ENCODE measurements around the gene ZNF512. TPM values are rescaled to one million over a fixed set of nuclear protein-coding genes. Genes with fewer than 3 reads are reported as not detected.
"Not testable (repeated sequence)": the region's sequence is repeated elsewhere in the genome, so short reads cannot be mapped to it uniquely, and the experiment has no call there.

ZNF512 gene
- total RNA-seq, 1 experiment from 2014 or later: 28.6 TPM

GRCh38 chr2:27591745-27592144, 8.9 kb downstream of the ZNF512 start:
- CTCF ChIA-PET: no interaction called here
- Mint-ChIP-seq H3K9me3 (ENCODE audit: low read depth, unreplicated experiment) (no peaks in the 10 kb centered on the region), H3K4me3 (ENCODE audit: low read depth, unreplicated experiment) (no peak overlapping the region), H3K4me1 (ENCODE audit: low read depth, unreplicated experiment) (peaks cover 11% of the 10 kb centered on the region), H3K27ac (ENCODE audit: unreplicated experiment) (no peak overlapping the region), H3K27me3 (ENCODE audit: unreplicated experiment) (no peaks in the 10 kb centered on the region), H3K36me3 (ENCODE audit: insufficient read depth, unreplicated experiment) (peaks cover 26% of the 10 kb centered on the region)
- intact Hi-C loops (cut with micrococcal nuclease; ENCODE audit: unreplicated experiment): no loop called here
- DNase-seq: no peak
- no TSS peak for BruUV-seq (replicated peaks)
- TF ChIP-seq, protein P1, sequence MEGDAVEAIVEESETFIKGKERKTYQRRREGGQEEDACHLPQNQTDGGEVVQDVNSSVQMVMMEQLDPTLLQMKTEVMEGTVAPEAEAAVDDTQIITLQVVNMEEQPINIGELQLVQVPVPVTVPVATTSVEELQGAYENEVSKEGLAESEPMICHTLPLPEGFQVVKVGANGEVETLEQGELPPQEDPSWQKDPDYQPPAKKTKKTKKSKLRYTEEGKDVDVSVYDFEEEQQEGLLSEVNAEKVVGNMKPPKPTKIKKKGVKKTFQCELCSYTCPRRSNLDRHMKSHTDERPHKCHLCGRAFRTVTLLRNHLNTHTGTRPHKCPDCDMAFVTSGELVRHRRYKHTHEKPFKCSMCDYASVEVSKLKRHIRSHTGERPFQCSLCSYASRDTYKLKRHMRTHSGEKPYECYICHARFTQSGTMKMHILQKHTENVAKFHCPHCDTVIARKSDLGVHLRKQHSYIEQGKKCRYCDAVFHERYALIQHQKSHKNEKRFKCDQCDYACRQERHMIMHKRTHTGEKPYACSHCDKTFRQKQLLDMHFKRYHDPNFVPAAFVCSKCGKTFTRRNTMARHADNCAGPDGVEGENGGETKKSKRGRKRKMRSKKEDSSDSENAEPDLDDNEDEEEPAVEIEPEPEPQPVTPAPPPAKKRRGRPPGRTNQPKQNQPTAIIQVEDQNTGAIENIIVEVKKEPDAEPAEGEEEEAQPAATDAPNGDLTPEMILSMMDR (IDR thresholded peaks at IDR 0.05; ENCODE audit: unreplicated experiment): no peak

DNA sequence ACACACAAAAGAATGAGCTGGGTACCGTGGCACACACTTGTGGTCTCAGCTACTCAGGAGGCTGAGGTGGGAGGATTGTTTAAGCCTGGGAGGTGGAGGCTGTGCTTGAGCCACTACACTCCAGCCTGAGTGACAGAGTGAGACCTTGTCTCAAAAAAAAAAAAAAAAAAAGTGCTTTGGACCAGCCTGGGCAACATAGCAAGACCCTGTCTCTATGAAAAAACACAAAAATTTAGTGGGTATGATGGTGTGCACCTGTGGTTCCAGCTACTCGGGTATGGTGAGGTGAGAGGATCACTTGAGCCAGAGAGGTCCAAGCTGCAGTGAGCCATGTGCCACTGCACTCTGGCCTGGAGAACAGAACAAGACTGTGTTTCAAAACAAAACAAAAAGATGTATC, 10.4 kb downstream of the ZNF512 start:
- H3K9me3 Mint-ChIP-seq (ENCODE audit: low read depth, unreplicated experiment): no peaks in the 10 kb centered on the region
- TF ChIP-seq, protein P1 (IDR thresholded peaks at IDR 0.05; ENCODE audit: unreplicated experiment): no peak
- H3K4me1 Mint-ChIP-seq (ENCODE audit: low read depth, unreplicated experiment): peaks cover 15% of the 10 kb centered on the region
- H3K27ac Mint-ChIP-seq (ENCODE audit: unreplicated experiment): no peak overlapping the region
- no TSS peak for BruUV-seq (replicated peaks)
- peaks cover 27% of the 10 kb centered on the region for H3K36me3 Mint-ChIP-seq (ENCODE audit: insufficient read depth, unreplicated experiment)
- H3K27me3 Mint-ChIP-seq (ENCODE audit: unreplicated experiment): no peaks in the 10 kb centered on the region
- CTCF ChIA-PET: interaction anchor here (0.7 kb wide), 2 partner anchors 11 to 185 kb away, joined by 3 to 8 read pairs; no protein-coding TSS in a partner anchor
- intact Hi-C loops (cut with micrococcal nuclease; ENCODE audit: unreplicated experiment): no loop called here
- no peak for DNase-seq
- no peak overlapping the region for H3K4me3 Mint-ChIP-seq (ENCODE audit: low read depth, unreplicated experiment)

DNA sequence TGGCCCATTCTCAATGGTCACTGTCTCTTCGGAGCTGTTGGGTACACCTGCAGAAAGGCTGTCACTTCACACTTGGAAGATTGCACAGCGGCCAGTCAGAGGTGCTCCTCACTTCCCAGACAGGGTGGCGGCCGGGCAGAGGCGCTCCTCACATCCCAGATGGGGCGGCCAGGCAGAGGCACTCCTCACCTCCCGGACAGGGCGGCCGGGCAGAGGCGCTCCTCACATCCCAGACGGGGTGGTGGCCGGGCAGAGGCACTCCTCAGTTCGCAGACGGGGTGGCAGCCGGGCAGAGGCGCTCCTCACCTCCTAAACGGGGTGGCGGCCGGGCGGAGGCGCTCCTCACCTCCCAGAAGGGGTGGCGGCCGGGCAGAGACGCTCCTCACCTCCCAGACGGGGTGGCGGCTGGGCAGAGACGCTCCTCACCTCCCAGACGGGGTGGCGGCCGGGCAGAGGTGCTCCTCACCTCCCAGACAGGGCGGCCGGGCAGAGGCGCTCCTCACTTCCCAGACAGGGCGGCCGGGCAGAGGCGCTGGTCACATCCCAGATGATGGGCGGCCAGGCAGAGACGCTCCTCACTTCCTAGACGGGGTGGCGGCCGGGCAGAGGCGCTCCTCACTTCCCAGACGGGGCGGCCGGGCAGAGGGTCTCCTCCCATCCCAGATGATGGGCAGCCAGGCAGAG, 11.3 kb downstream of the ZNF512 start:
- H3K27me3 Mint-ChIP-seq (ENCODE audit: unreplicated experiment); H3K4me3 Mint-ChIP-seq (ENCODE audit: low read depth, unreplicated experiment); intact Hi-C loops (cut with micrococcal nuclease; ENCODE audit: unreplicated experiment); H3K27ac Mint-ChIP-seq (ENCODE audit: unreplicated experiment); DNase-seq; CTCF ChIA-PET; H3K9me3 Mint-ChIP-seq (ENCODE audit: low read depth, unreplicated experiment); BruUV-seq (replicated peaks): not testable (repeated sequence)
- Mint-ChIP-seq H3K4me1 (ENCODE audit: low read depth, unreplicated experiment) (peaks cover 15% of the 10 kb centered on the region), H3K36me3 (ENCODE audit: insufficient read depth, unreplicated experiment) (peaks cover 27% of the 10 kb centered on the region)

DNA sequence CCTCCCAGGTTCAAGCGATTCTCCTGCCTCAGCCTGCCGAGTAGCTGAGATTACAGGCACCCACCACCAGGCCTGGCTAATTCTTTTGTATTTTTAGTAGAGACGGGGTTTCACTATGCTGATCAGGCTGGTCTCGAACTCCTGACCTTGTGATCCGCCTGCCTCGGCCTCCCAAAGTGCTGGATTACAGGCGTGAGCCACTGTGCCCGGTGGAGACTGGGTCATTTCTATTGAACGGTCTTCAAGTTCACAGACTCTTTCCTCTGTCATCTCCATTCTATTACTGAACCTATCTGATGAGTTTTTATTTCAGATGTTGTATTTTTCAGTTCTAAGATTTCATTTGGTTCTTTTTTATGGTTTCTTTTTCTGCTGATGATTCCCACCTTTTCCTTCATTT, 12.6 kb downstream of the ZNF512 start:
- H3K27me3 Mint-ChIP-seq (ENCODE audit: unreplicated experiment); BruUV-seq (replicated peaks); CTCF ChIA-PET; intact Hi-C loops (cut with micrococcal nuclease; ENCODE audit: unreplicated experiment); H3K27ac Mint-ChIP-seq (ENCODE audit: unreplicated experiment); H3K9me3 Mint-ChIP-seq (ENCODE audit: low read depth, unreplicated experiment); H3K4me3 Mint-ChIP-seq (ENCODE audit: low read depth, unreplicated experiment); DNase-seq: not testable (repeated sequence)
- H3K36me3 Mint-ChIP-seq (ENCODE audit: insufficient read depth, unreplicated experiment): peaks cover 27% of the 10 kb centered on the region
- H3K4me1 Mint-ChIP-seq (ENCODE audit: low read depth, unreplicated experiment): peaks cover 15% of the 10 kb centered on the region

DNA sequence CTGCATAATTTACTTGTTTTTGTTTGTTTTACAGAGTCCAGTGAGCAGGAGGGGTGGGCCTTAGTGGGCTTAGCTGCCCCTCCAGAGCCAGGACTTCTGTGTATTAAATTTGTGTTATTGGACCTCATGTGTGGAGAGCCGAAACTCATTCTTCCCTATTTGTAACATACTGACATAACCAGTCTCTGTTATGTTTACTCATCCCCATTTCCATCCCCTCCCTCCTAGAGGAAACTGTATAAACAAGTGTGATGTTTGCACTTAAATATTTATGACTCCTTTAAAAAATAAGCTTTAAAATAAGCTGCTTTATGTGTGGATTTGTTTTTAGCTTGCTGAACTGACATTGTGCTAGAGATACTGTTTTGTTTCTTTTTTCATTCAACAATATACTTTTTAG, 13.8 kb downstream of the ZNF512 start:
- Mint-ChIP-seq H3K9me3 (ENCODE audit: low read depth, unreplicated experiment) (no peaks in the 10 kb centered on the region), H3K36me3 (ENCODE audit: insufficient read depth, unreplicated experiment) (peaks cover 27% of the 10 kb centered on the region), H3K4me3 (ENCODE audit: low read depth, unreplicated experiment) (no peak overlapping the region), H3K27ac (ENCODE audit: unreplicated experiment) (no peak overlapping the region), H3K27me3 (ENCODE audit: unreplicated experiment) (no peaks in the 10 kb centered on the region), H3K4me1 (ENCODE audit: low read depth, unreplicated experiment) (peaks cover 15% of the 10 kb centered on the region)
- no TSS peak for BruUV-seq (replicated peaks)
- CTCF ChIA-PET: interaction anchor here (0.6 to 1.0 kb wide), 2 partner anchors 9 to 74 kb away, joined by 3 to 5 read pairs; no protein-coding TSS in a partner anchor
- TF ChIP-seq, protein P1 (IDR thresholded peaks at IDR 0.05; ENCODE audit: unreplicated experiment): no peak
- intact Hi-C loops (cut with micrococcal nuclease; ENCODE audit: unreplicated experiment): no loop called here
- DNase-seq: no peak

Data from Calu3 (cell line).